Osteocyte (in vitro differentiated cells): ENCODE measurements around the gene ELF2. TPM values are rescaled to one million over a fixed set of nuclear protein-coding genes. Genes with fewer than 3 reads are reported as not detected.

ENCODE experiments used
- DNase-seq: peaks from one replicate; pipeline ENCODE4 v3.0.0; 2021; ENCODE audit warnings: mixed read lengths; ENCODE audit not compliant: unreplicated experiment; ENCODE audit errors: extremely low spot score
- H3K27ac Mint-ChIP-seq: one replicate; pipeline ENCODE4 v1.8.0; 2021; ENCODE audit warnings: mild to moderate bottlenecking, mixed read lengths; ENCODE audit not compliant: unreplicated experiment
- H3K27me3 Mint-ChIP-seq: one replicate; pipeline ENCODE4 v1.8.0; 2021; ENCODE audit warnings: mixed read lengths; ENCODE audit not compliant: unreplicated experiment
- H3K36me3 Mint-ChIP-seq: one replicate; pipeline ENCODE4 v1.8.0; 2021; ENCODE audit warnings: mixed read lengths; ENCODE audit not compliant: unreplicated experiment
- H3K4me1 Mint-ChIP-seq: one replicate; pipeline ENCODE4 v1.8.0; 2021; ENCODE audit warnings: mixed read lengths; ENCODE audit not compliant: unreplicated experiment
- H3K4me3 Mint-ChIP-seq: one replicate; pipeline ENCODE4 v1.8.0; 2021; ENCODE audit warnings: mild to moderate bottlenecking, moderate library complexity, mixed read lengths; ENCODE audit not compliant: unreplicated experiment
- H3K9me3 Mint-ChIP-seq: one replicate; pipeline ENCODE4 v1.8.0; 2021; ENCODE audit warnings: mixed read lengths; ENCODE audit not compliant: unreplicated experiment
- CTCF ChIP-seq: fragments of 200-600 bp; sonication (generic); IDR thresholded peaks from 2 replicates; pipeline ENCODE4 v1.5.0; 2021; ENCODE audit warnings: antibody characterized with exemption, mild to moderate bottlenecking, moderate library complexity
- total RNA-seq: library from RNA; stranded (reverse); gene quantifications from 2 replicates; pipeline ENCODE4 v1.2.1, GENCODE V29; 2021

ELF2 gene
- total RNA-seq, 1 donor from 2014 or later, result 47.6 TPM

DNA sequence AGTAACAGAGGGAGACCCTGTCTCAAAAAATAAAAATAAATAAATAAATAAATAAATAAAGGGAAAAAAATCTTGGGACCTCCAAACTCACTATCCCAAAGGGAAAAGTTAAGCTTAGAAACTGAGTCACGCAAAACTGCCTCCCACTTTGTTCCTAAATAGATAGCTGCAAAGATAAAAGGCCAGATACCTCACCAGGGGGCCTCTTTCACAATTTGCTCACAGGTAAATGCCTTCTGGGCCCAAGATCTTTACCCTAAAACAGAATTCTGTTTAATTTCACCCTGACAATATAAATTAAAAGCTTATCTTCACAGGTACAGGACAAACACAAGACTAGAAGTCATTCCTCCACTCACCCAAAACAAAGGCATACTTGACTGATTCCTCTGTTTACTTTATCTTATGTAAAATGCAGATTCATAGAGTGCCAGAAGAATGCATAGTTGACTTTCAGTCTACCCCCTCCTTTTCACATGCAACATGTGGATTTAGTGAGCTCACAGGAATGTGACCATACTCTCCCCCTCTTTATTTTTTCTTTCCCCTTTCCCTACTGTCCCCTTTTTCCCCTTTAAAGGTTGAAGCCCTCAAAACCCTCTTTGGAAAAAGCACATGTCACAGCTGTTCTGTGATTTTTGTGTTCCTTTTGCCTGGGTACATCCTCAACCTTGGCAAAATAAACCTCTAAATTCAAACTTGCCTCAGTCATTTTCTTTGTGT is 23.4 kb downstream of the ELF2 start:
- no peak for DNase-seq
- no peak for TF ChIP-seq CTCF
- no peaks in the 10 kb centered on the region for H3K9me3 Mint-ChIP-seq
- no peaks in the 10 kb centered on the region for H3K36me3 Mint-ChIP-seq
- H3K4me3 Mint-ChIP-seq, result no peak overlapping the region
- H3K27me3 Mint-ChIP-seq, result no peaks in the 10 kb centered on the region
- peaks cover 11% of the 10 kb centered on the region for H3K4me1 Mint-ChIP-seq
- no peak overlapping the region for H3K27ac Mint-ChIP-seq

GRCh38 chr4:139152249-139152648 is 24.8 kb downstream of the ELF2 start:
- Mint-ChIP-seq H3K4me3 (no peak overlapping the region), H3K9me3 (no peaks in the 10 kb centered on the region), H3K36me3 (no peaks in the 10 kb centered on the region), H3K27ac (no peak overlapping the region), H3K4me1 (peaks cover 14% of the 10 kb centered on the region), H3K27me3 (no peaks in the 10 kb centered on the region)
- DNase-seq, result no peak
- TF ChIP-seq CTCF, result no peak

- Mint-ChIP-seq H3K36me3 (peaks cover 7% of the 10 kb centered on the region), H3K27me3 (no peaks in the 10 kb centered on the region), H3K27ac (no peak overlapping the region), H3K4me3 (no peak overlapping the region), H3K4me1 (peaks cover 28% of the 10 kb centered on the region), H3K9me3 (no peaks in the 10 kb centered on the region)
- no peak for TF ChIP-seq CTCF
- no peak for DNase-seq
These were observed 29.9 kb downstream of the ELF2 start for GRCh38 chr4:139146926-139147629.

DNA sequence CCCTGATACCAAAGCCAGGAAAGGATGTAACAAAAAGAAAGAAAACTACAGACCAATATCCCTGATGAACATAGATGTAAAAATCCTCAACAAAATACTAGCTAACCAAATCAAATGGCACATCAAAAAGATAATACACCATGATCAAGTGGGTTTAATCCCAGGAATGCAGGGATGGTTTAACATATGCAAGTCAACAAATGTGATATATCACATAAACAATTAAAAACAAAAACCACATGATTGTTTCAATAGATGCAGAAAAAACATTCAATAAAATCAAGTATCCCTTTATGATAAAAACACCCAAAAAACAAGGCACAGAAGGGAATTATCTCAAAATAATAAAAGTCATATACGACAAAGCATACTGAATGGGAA is 31.5 kb downstream of the ELF2 start:
- Mint-ChIP-seq H3K36me3 (peaks cover 7% of the 10 kb centered on the region), H3K4me3 (no peak overlapping the region), H3K27ac (no peak overlapping the region), H3K4me1 (peaks cover 28% of the 10 kb centered on the region), H3K27me3 (no peaks in the 10 kb centered on the region), H3K9me3 (no peaks in the 10 kb centered on the region)
- no peak for DNase-seq
- TF ChIP-seq CTCF, result no peak

DNA sequence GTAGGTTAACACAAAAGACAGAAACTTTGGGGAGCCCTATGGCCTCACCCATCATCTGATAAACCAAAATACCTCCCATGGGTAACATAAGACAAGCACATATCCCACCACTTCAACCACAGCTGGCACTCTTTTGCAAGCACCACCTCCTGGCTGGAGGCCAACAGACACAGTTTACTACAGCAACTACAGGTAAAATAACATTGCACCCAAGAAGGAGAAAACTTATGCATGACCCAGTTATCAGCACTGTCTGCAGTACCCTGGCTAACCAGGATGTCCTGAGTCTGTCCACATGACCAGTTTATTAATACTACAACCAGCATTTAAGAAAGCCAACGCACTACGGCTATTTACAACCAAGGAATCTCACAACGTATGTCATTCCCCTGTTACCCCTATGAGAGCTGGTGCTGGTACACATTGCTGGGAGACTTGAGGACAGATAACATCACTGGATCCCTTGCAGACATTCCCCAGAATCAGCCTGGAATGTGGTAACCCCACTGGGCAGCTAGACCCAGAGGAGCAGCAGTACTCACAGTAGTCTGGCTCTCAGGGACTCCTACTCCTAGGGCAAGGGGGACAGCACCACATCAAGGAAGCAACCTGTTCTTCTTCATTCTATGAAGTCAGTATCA is 32.0 kb downstream of the ELF2 start:
- no peak overlapping the region for H3K4me3 Mint-ChIP-seq
- H3K4me1 Mint-ChIP-seq, result peaks cover 28% of the 10 kb centered on the region
- DNase-seq, result no peak
- no peaks in the 10 kb centered on the region for H3K9me3 Mint-ChIP-seq
- no peak overlapping the region for H3K27ac Mint-ChIP-seq
- H3K36me3 Mint-ChIP-seq, result peaks cover 7% of the 10 kb centered on the region
- TF ChIP-seq CTCF, result no peak
- no peaks in the 10 kb centered on the region for H3K27me3 Mint-ChIP-seq
